ENCODE measurements around the gene CCDC171.
"Not testable (repeated sequence)": the region's sequence is repeated elsewhere in the genome, so short reads cannot be mapped to it uniquely, and the experiment has no call there.

Gene CCDC171

DNA sequence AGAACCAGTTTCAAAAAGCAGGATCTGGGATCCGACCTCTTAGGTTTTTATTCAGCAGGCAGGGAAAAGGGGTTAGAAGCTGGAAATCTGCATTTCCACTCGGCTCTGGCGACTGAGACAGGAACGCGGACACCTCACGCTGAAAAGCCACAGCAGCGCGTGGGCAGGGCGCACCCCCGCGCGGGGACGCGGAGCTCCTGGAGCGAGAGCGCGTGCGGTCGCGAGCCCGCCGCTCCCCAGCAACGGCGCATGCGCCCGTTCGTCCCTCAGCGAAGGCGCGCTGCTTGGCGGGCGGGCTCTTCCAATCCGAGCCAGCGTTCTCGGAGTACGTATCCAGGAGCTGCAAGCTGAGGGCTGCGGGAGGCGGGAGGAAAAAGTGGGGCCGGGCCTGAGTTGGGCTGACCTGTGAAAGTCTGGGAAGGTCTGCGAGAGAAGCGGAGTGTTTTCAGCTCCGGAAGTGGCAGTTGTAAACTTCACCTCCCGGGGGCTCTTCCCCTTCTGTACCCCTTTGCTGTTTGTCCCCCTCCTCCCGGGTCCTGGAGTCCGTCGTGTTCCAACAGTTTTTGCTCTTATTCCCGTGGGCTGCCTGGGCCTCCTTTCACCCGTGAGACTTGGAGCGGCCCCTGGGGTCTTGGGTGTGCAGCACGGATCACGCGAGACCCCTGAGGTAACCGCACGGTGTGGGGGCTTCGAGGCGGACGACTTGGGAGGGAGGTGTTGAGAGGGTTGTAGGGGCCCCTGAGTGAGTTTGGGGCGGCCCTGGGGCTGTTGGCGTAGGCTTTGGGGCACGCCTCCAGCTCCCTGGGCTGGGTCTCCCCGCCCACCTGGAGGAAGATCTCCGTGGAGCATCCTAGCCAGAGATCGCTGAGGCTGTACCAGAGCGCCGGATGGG lies at the start of gene CCDC171:
CCDC171 (plus strand) TSS at position 408 of the 892 bp plus-strand sequence. CDS start 11,046 bp downstream, outside the sequence.
- DNase-seq (ENCODE audit: low read depth in 3 of 3): peak; percentile 67 to 75 (median 69)

DNA sequence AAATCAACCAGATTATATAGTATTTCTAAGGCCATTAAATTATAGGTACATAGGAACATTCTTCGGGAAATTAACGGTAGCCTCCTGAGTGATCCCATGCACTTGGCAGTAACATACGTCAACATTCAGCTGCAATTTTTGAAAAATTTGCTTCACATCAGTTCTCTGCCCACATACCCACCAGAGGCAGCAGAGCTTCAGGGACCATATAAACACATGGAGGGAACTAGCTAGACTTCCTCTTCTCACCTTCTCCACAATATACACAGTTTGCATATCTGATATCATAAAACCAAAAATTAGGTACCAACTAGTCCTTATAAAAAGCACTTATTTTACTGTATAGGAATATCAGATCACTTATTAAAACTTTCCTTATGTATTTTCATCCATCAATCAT lies 46.9 kb upstream of the CCDC171 start:
- no peak for DNase-seq (ENCODE audit: low read depth in 3 of 3)

DNA sequence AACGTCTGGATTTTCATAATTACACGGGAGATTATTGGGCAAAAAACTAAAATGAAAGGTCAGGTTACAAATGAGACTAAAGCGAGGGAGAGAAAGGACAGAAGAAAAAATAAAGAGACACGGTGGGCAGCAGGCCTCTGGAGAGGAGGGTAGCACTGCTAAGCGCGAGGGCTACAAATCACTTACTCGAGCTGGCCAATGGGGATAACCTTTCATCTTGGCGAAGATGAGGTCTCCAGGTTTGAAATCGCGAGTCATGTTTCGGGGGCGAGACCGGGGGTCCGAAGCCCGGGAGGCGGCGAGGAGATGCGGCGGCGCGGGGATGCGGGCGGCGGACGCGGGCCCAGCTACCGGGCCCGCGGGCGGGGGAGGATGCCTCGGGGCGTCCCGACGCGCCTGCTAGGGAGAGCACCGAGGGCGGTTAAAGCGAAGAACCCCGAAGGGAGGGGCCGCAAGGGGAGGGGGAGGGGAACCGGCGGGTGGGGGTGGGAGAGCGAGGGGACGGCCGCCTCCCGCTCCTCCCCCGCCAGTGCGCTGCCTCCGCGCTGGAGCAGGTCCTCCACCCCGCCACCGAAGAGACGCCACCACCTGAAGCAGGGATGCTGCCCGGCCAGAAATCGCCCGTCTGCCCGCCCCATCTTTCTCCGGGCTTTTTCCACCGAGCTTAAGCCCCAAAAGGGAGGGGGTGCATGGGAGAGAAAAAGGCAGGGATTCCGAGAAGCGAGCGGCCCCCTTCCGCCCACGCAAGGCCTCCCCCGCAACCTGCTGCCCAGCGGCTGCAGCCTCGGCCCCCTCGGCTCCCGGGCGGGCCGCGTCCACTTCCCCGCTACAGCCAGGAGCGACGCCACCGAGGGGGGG lies 42.7 kb upstream of the CCDC171 start:
- DNase-seq (ENCODE audit: low read depth in 3 of 3): peak; percentile 42 to 48 (median 45)

DNA sequence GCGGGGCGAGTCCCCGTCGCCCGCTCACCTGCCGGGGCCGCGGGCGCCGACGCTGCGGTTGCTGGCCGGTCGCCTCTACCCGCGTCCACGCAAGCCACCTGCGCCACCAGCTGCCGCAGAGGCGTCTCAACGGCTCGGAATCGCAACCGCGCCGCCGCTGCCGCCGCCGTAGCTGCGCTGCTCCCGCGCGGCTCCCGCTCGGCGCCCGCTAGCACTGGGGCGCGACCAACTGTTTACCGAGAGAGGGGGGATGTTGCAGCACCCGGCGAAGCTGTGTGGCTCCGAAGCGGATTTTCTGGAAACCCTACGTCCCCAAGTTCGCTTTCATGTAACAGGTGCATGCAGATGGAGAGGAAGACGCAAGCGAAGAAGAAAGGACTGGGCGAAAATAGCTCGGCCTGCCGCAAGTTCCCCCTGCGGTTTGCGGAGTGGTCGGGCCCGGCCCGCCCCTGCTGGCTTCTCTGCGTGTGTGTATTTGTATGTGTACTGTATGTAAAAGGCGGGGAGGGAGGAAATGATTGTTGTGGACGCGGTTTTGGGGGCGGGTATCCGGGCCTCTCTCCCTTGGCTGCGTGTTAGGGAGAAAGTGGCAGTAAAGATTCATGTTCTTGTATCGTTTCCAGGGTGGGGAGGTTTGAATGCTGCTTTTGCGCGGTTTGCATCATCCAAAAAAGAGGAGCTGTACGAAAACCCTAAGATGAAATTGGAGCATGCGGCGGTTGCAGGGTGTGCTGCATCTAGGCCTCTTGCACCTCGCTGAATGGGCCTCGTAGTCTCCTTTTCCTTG lies 41.9 kb upstream of the CCDC171 start, which contains the start of gene PSIP1:
PSIP1 (minus strand) TSS at position 182 of the 787 bp plus-strand sequence. CDS start 782 bp downstream, outside the sequence.
- DNase-seq (ENCODE audit: low read depth in 3 of 3): peak; percentile 64 to 75 (median 68)

DNA sequence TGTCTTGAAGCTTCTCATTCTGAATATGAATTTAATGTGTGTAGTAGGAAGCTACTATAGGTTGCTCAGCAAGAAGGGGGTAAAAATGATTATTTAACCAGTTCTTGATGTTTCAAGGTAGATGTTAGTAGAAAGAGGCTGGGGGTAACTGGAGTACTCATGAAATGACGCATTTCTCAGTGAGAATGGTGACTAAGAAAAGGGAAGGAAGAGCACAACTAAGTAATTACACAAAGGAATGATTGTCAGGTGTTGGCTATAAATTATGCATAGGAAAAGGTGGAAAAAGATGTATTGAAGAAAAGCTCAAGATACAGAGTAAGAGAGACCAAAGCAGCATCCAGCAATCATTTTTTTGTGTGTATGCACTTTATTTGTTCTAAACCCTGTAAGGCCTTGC lies 40.6 kb upstream of the CCDC171 start:
- DNase-seq (ENCODE audit: low read depth in 3 of 3): no peak

DNA sequence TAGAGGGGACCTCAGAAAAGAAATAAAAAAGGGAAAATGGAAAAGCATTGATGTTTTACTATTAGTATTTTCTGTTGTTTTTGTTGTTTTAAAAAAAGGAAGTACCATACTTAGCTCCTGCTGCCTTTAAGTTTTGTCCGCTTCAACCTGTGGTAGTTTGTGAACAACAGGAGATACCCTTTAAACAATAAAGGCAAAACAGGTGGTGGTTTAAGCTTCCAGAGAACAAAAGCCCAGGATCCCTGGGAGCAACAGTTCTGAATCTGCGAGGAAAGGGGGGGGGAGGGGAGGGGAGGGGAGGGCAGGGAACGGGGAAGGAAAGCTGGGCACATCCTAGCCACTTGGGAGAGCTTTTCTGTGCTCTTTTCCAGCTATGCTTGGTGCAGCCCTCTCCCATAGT lies 40.0 kb upstream of the CCDC171 start:
- no peak for DNase-seq (ENCODE audit: low read depth in 3 of 3)

DNA sequence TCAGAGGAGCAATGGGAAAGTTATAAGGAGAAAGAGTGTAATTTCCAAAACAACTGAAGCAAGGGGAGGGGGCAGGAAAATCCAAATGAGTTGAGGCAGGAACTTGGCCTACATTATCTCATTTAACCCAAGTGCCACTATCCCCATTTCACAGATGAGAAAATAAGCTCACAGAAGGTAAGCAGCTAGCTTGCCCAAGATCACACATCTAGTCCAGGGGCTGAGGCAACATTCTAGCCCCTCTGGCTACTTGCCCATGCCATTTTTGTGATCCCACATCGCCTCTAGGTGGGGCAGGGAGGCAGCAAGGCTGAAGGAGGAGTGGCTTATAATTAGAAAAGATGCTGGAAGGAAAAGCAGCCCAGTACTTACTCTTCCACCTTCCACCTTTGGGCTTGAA lies 39.5 kb upstream of the CCDC171 start:
- no peak for DNase-seq (ENCODE audit: low read depth in 3 of 3)

DNA sequence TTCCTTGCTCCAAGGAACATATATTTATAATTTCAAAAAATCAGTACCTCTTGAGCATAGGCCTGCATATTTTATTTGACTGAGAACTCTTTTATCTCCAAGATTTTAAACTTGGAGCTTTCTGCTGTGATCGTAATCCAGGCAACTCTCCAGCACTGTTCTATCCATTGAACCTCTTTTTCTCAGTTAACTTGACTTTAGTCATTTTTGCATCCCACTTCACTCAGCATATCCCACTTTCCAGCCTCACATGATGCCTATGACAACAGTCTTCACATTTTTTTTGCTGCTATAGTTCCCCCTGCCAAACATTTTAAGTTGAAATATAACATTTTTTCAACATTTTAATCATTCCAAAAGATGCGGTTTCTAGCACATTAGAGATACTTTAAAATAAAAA lies 33.0 kb upstream of the CCDC171 start:
- DNase-seq (ENCODE audit: low read depth in 3 of 3): no peak

DNA sequence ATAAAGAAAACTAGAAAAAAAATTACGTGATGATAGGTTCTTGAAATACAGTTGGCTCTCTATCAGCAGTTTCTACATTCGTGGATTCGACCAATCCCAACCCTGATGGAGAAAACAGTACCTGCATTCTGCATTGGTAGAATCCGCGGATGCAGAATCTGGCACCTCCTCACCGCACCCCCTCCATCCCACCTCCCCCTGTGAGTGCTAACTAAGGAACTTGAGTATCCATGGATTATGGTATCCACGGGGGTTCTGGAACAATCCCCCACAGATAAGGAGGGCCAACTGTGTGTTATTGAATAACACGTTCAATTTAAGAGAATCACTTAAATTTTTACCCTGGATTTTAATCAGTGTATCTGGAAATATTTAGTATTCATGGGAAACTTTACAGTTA lies 31.6 kb upstream of the CCDC171 start:
- no peak for DNase-seq (ENCODE audit: low read depth in 3 of 3)

DNA sequence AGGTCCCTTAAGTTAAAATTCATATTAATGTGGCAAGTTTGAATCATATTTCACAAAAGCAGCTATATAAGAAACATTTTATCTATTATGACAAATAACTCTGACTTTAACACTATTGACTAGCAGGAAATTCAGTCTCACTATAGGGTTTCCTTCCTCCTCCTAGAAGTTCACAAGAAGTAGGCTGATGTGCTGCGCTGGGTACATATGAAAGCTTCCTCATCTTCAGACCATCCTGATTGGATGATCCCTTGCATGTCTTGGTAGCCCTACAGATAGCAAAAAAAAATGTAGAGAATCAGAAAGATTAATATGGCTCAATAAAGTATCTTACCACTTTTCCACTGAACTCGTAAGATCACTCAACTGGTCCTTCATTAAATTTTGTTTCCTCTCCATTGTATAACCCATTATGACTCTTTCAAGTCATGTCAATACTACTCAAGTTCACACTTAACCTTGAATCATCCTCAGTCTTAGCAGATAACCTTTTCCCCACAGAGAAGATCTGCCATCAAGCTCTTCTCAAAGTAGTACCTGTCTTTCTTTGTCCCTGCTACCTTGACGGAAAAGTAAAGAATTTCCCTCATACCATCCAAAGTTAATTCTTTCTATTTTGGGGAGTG lies 30.6 kb upstream of the CCDC171 start:
- DNase-seq (ENCODE audit: low read depth in 3 of 3): no peak

DNA sequence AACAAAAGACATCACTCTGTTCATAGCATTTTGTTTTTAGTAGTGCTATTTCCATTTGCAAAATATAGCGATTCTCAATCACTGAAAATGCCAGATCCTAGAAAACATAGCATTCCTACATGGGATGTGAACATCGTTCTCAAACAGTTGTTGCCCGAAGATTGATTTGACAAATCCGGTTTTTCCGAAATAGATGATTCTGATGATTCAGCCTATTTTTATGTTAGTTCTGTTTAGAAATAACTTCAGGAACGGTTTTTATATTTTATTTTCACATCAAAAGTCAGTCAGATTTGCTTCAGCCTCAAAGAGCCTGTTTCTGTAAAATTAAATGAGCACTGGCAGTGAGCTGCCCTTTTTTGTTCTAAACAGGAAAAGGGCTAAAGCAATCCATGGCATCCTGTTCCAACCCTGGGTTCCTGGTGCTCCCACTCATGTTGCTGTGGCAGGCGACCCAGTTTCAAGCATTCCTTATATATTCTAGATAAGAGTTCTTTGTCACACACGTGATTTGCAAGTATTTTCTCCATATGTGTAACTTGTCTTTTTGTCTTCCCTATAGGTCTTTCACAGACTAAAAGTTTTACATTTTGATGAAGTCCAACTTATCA lies 27.9 kb upstream of the CCDC171 start:
- DNase-seq (ENCODE audit: low read depth in 3 of 3): no peak

DNA sequence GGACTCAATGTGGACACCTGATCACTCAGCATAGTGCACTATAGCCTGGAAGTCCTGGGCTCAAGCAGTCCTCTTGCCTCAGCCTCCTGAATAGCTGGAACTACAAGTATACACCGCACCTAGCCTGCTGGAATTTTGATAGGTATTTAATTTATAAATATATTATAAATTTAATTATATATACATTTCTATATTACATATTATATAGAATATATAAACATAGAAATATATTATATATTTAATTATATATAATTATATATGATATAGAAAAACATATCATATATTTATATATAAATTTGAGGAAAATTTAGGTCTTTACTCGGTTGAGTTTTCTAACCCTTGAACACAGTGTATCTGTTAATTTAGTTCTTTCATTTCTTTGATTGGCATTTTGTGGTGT lies 26.9 kb upstream of the CCDC171 start:
- no peak for DNase-seq (ENCODE audit: low read depth in 3 of 3)

DNA sequence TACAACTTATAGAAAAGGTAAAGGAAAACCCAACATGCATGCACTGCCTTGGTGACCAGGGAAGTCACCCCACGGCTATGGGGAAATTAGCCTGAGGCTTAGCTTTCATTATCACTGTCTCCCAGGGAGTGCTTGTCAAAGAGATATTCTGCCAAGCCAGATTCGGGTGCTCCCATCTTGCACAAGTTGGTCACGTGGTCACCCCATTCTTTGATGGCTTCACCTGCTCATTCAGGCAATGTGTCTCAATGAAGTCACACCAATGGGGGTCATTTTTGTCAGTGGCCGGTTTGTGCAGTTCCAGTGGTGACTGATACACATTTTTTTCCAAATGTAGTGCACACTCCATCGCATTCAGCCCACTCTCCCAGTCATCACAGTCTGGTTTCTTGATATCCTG lies 25.8 kb upstream of the CCDC171 start:
- not testable (repeated sequence) for DNase-seq (ENCODE audit: low read depth in 3 of 3)

DNA sequence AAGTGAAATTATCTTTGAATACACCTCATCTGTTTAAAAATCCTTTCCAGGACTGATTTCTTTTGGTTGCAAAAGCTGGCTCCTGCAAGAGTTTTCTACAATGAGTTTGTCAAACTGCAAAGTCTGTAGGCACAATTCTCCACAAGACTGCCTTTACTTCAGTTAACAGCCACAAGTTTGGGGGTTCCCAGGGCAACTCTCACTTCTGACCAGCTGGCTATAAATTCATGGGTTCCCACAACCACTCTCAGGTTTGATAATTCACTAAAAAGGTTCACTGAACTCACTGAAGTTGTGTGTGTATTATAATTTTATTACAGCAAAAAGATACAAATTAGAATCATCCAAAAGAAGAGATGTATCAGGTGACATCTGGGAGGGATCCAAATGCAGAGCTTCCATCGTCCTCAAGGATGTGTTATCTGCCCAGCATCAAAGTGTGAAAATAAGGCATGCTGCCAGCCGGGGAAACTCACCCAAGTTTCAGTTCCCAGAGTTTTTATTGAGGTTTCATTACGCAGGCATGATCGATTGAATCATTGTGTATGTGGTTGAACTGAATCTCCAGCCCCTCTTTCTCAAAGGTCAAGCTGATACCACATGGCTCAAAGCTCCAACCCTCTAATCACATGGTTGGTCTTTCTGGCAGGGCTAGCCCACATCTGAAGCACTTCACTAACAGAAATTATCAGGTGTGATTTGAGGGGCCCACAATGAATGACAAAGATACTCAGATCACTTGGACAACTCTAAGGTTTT lies 23.1 kb upstream of the CCDC171 start:
- no peak for DNase-seq (ENCODE audit: low read depth in 3 of 3)

DNA sequence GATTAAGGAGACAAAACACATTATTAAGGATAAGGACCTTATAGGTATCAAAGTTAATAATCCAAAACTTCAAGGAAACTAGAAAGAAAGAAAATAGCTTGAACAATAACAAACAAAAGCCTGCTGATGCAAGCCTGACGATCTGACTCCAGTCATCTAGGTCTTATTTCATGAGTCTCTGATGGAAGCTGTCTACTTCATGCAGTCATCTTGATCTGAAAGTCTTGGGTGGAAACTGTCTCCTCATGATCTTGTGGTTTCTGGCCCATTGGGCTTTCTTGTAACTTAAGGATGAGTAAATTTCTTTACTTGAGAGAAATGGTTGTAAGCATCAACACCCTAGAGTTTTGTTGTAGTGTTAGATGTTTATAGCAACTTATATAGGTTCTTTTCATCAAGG lies 21.5 kb upstream of the CCDC171 start:
- DNase-seq (ENCODE audit: low read depth in 3 of 3): no peak

DNA sequence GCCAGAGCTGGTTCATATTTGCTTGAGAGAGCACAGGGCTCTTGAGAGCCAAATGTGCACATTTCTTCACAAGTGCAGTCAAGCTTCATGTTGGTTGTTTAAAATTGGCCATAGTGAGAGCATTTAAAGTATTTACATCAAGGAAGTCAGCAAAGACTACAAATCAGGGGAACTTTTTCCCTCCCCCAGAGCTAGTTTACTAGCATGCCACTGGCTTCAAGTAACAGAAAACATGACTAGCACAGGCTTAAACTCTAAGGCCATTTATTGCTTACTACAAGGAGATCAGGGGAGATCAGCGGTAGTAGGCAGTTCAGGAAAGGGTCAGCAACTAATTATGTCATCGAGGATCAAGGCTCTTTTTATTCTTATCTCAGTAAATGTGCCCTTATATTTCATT lies 11.0 kb upstream of the CCDC171 start:
- no peak for DNase-seq (ENCODE audit: low read depth in 3 of 3)

DNA sequence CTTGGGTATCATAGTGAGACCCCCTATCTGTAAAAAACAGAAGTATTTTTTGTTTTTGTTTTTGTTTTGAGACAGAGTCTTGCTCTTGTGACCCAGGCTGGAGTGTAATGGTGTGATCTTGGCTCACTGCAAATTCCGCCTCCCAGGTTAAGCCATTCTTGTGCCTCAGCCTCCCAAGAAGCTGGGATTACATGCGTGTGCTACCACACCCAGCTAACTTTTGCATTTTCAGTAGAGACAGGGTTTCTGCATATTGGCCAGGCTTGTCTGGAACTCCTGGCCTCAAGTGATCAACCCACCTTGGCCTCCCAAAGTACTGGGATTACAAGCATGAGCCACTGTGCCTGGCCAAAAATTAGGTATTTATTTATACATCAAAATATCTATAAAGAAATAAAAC lies 10.2 kb upstream of the CCDC171 start:
- no peak for DNase-seq (ENCODE audit: low read depth in 3 of 3)

DNA sequence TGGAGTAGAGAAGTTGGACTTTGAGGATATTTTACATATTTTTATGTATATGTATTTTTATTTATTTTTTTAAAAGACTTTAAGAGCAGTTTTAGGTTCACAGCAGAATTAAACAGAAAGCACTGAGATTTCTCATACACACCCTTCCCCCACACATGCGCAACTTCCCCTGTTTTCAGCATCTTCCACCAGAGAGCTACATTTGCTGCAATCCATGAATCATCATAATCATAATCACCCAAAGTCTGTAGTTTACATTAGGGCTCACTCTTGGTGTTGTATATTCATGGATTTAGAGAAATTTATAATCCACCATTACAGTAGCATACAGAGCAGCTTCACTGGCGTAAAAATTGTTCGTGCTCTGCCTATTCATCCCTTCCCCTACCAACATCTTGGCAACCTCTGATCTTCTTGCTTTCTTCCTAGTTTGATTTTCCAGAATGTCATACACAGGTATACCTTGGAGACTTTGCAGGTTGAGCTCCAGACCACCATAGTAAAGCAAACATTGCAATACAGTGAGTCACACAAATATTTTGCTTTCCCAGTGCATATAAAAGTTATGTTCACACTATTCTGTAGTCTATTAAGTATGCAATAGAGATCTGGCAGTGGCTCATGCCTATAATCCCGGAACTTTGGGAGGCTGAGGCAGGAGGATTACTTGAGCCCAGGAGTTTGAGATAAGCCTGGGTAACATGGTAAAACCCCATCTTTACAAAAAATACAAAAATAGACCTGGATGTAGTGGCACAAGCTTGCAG lies 9.6 kb upstream of the CCDC171 start:
- no peak for DNase-seq (ENCODE audit: low read depth in 3 of 3)

DNA sequence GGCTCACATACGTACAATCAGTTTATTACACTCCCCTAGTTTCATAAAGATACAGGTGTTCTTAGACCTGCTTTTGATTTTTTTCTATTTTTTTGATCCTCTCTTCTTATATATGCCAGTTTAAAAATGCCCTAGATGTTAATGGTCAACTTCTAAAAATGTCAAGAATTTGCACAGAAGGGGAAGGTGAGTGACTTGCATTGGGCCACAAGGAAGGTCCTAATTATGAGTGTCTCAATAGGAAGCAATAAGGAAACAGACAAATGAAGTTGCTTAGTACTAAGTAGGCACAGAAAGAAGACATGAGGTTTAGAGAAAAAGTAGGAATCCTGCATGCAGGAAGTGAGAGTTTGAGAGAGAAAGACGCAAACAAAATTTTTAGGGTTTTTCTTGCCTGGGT lies 3.2 kb upstream of the CCDC171 start:
- no peak for DNase-seq (ENCODE audit: low read depth in 3 of 3)

Data from stimulated activated CD4-positive, alpha-beta T cell treated with anti-CD3 and anti-CD28 coated beads, TNF-alpha, amount 100 ng/mL, for 4 hours (primary cell).